CD14-positive monocyte (primary cell): ENCODE measurements around the gene RAB10. TPM values are rescaled to one million over a fixed set of nuclear protein-coding genes. Genes with fewer than 3 reads are reported as not detected.

Source experiments
- DNase-seq, 3 donors: peaks; one replicate each; pipeline ENCODE4 v3.0.0-alpha.2; 2011 to 2022
- H2AFZ ChIP-seq: 2 replicates; pipeline ENCODE4 v1.6.0; 2012; ENCODE audit warnings: mild to moderate bottlenecking, low read depth, low read length, inconsistent platforms; ENCODE audit not compliant: insufficient read depth, poor library complexity, severe bottlenecking
- H3K27ac ChIP-seq, 2 donors: 1 replicate in 1 of 2; 2 replicates in 1 of 2; pipeline ENCODE4 v1.5.1; 2012 to 2013; ENCODE audit warnings: low read length in 2 of 2, control low read depth in 1 of 2, inconsistent platforms in 1 of 2, low read depth in 1 of 2, mild to moderate bottlenecking in 1 of 2
- H3K27me3 ChIP-seq, 2 donors: one replicate each; pipeline versions ENCODE4 v1.6.0 to v1.6.1; 2011 to 2013; ENCODE audit warnings: low read length in 2 of 2; ENCODE audit not compliant: control insufficient read depth in 2 of 2, insufficient read depth in 2 of 2
- H3K36me3 ChIP-seq, 2 donors: replicated peaks in 1 of 2; 1 replicate in 1 of 2; 2 replicates in 1 of 2; pipeline versions ENCODE4 v1.5.1 to v1.6.1; 2012 to 2013; ENCODE audit warnings: low read length in 2 of 2, control low read depth in 1 of 2, inconsistent platforms in 1 of 2, mild to moderate bottlenecking in 1 of 2; ENCODE audit not compliant: insufficient read depth in 2 of 2, control insufficient read depth in 1 of 2
- H3K4me1 ChIP-seq, 2 donors: 1 replicate in 1 of 2; 2 replicates in 1 of 2; pipeline versions ENCODE4 v1.5.1 to v1.6.1; 2012 to 2013; ENCODE audit warnings: low read length in 2 of 2, control low read depth in 1 of 2, inconsistent platforms in 1 of 2, mild to moderate bottlenecking in 1 of 2, moderate library complexity in 1 of 2; ENCODE audit not compliant: insufficient read depth in 2 of 2, control insufficient read depth in 1 of 2
- H3K4me2 ChIP-seq: replicated peaks from 2 replicates; pipeline ENCODE3; 2012; ENCODE audit warnings: low read length, moderate library complexity, mild to moderate bottlenecking; ENCODE audit not compliant: poor library complexity, severe bottlenecking; ENCODE audit errors: extremely low read depth
- H3K4me3 ChIP-seq, 3 experiments: fragments of 200-600 bp in 1 of 3; sonication (generic) in 1 of 3; replicated peaks in 1 of 3; 1 replicate in 2 of 3; 2 replicates in 1 of 3; pipeline ENCODE4 v1.5.1; 2011 to 2013; ENCODE audit warnings: low read length in 3 of 3, mild to moderate bottlenecking in 3 of 3, control low read depth in 2 of 3, low read depth in 2 of 3, inconsistent platforms in 1 of 3, moderate library complexity in 1 of 3
- H3K79me2 ChIP-seq: 2 replicates; pipeline ENCODE4 v1.6.0; 2012; ENCODE audit warnings: mild to moderate bottlenecking, control low read depth, inconsistent platforms, low read length, moderate library complexity; ENCODE audit not compliant: insufficient read depth
- H3K9ac ChIP-seq: 2 replicates; pipeline ENCODE4 v1.6.0; 2017; ENCODE audit warnings: low read length, mild to moderate bottlenecking; ENCODE audit not compliant: insufficient read depth, poor library complexity, severe bottlenecking
- H3K9me3 ChIP-seq, 2 donors: replicated peaks in 1 of 2; 1 replicate in 1 of 2; 2 replicates in 1 of 2; pipeline versions ENCODE4 v1.5.1 to v1.6.1; 2012 to 2013; ENCODE audit warnings: low read length in 2 of 2, control low read depth in 1 of 2; ENCODE audit not compliant: control insufficient read depth in 1 of 2, insufficient read depth in 1 of 2
- H4K20me1 ChIP-seq: 2 replicates; pipeline ENCODE4 v1.6.0; 2012; ENCODE audit warnings: mild to moderate bottlenecking, low read length, control low read depth, moderate library complexity; ENCODE audit not compliant: insufficient read depth
- H3K27ac Mint-ChIP-seq, 7 donors: one replicate each; pipeline ENCODE4 v1.8.0; 2020; ENCODE audit warnings: mild to moderate bottlenecking in 7 of 7, mixed read lengths in 7 of 7, moderate library complexity in 6 of 7, inconsistent platforms in 2 of 7
- H3K27me3 Mint-ChIP-seq, 3 donors: one replicate each; pipeline ENCODE4 v1.8.0; 2021 to 2022; ENCODE audit warnings: low read depth in 3 of 3, mild to moderate bottlenecking in 3 of 3, mixed read lengths in 3 of 3, moderate library complexity in 3 of 3, inconsistent platforms in 1 of 3
- H3K36me3 Mint-ChIP-seq, 2 donors: one replicate each; pipeline ENCODE4 v1.8.0; 2020; ENCODE audit warnings: mixed read lengths in 2 of 2, inconsistent platforms in 1 of 2, mild to moderate bottlenecking in 1 of 2
- H3K4me1 Mint-ChIP-seq: one replicate; pipeline ENCODE4 v1.8.0; 2020; ENCODE audit warnings: mild to moderate bottlenecking, mixed read lengths
- H3K4me3 Mint-ChIP-seq, 2 donors: one replicate each; pipeline ENCODE4 v1.8.0; 2020; ENCODE audit warnings: mild to moderate bottlenecking in 2 of 2, mixed read lengths in 2 of 2, moderate library complexity in 1 of 2
- H3K9me3 Mint-ChIP-seq, 7 donors: one replicate each; pipeline ENCODE4 v1.8.0; 2020 to 2022; ENCODE audit warnings: mixed read lengths in 7 of 7, mild to moderate bottlenecking in 6 of 7, moderate library complexity in 6 of 7, inconsistent platforms in 2 of 7
- WGBS: methylation state at CpG from one replicate; pipeline ENCODE4 v1.1.5; 2013; ENCODE audit warnings: missing lambda C conversion rate; ENCODE audit not compliant: insufficient coverage; 5-methylcytosine and 5-hydroxymethylcytosine counted together
- intact Hi-C, 2 donors: fragments of 100-400 bp; cut with micrococcal nuclease; formaldehyde crosslinking; loops; one replicate each; pipeline versions ENCODE4 v1.15.0 to v1.15.1; 2023
- polyA plus RNA-seq, 3 donors: library from polyadenylated mRNA; depleted of rRNA in 1 of 3; unstranded in 2 of 3; stranded (reverse) in 1 of 3; fragments of 300-500 nt in 2 of 3; fragments of >200 nt in 1 of 3; fragmentation: Illumina TruSeq in 2 of 3; gene quantifications; 1 replicate in 2 of 3; 2 replicates in 1 of 3; pipeline ENCODE4 v1.2.3, GENCODE V29; 2012 to 2021
- TF ChIP-seq, protein P1 (sequence below): fragments of 200-600 bp; IDR thresholded peaks from one replicate; pipeline ENCODE4 v1.8.0; 2022; ENCODE audit warnings: antibody characterized with exemption, mild to moderate bottlenecking

Gene RAB10
- polyA plus RNA-seq, 3 donors = 38.6 to 258 (median 202) TPM

DNA sequence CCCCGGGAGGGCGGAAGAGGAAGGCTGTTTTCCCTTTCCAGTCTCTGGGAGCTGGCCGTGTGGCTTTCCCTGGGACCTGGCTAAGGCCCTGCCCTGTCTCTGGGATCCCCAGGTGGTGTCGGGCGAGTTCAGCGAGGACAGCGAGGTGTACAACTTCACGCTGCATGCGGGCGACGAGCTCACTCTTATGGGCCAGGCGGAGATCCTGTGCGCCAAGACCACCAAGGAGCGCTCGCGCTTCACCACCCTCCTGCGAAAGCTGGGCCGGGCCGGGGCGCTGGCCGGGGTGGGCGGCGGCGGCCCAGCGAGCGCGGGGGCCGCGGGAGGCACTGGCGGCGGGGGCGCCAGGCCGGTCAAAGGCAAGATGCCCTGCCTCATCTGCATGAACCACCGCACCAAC lies 150.2 kb downstream of the RAB10 start:
- WGBS = 70% methylated on average over 34 of the region's 34 CpGs
- no peaks in the 10 kb centered on the region for H3K9me3 ChIP-seq
- peaks cover 4 to 26% of the 10 kb centered on the region in 2 donors for H3K27me3 ChIP-seq
- H3K36me3 ChIP-seq = no peaks in the 10 kb centered on the region
- H3K4me1 ChIP-seq = peaks cover 14 to 27% of the 10 kb centered on the region in 2 donors
- peak overlapping the region; percentile 58 to 68 for H3K4me3 Mint-ChIP-seq
- peak overlapping the region; percentile 90 for H2AFZ ChIP-seq
- no peaks in the 10 kb centered on the region for H4K20me1 ChIP-seq
- intact Hi-C loops = loop anchor here in 1 of 2 donors (10.0 kb wide), 1 partner anchor 229 kb away; no protein-coding TSS in a partner anchor
- no peak overlapping the region for H3K27ac ChIP-seq
- peaks cover 0 to 6% (median 0%) of the 10 kb centered on the region in 7 donors for H3K9me3 Mint-ChIP-seq
- H3K36me3 Mint-ChIP-seq = peaks cover 0 to 14% of the 10 kb centered on the region in 2 donors
- H3K9ac ChIP-seq = peak overlapping the region; percentile 49
- H3K4me1 Mint-ChIP-seq = peaks cover 24% of the 10 kb centered on the region
- TF ChIP-seq, protein P1, sequence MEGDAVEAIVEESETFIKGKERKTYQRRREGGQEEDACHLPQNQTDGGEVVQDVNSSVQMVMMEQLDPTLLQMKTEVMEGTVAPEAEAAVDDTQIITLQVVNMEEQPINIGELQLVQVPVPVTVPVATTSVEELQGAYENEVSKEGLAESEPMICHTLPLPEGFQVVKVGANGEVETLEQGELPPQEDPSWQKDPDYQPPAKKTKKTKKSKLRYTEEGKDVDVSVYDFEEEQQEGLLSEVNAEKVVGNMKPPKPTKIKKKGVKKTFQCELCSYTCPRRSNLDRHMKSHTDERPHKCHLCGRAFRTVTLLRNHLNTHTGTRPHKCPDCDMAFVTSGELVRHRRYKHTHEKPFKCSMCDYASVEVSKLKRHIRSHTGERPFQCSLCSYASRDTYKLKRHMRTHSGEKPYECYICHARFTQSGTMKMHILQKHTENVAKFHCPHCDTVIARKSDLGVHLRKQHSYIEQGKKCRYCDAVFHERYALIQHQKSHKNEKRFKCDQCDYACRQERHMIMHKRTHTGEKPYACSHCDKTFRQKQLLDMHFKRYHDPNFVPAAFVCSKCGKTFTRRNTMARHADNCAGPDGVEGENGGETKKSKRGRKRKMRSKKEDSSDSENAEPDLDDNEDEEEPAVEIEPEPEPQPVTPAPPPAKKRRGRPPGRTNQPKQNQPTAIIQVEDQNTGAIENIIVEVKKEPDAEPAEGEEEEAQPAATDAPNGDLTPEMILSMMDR = no peak
- H3K4me2 ChIP-seq = peak overlapping the region; percentile 85
- H3K79me2 ChIP-seq = no peaks in the 10 kb centered on the region
- peaks cover 21 to 42% (median 38%) of the 10 kb centered on the region in 3 donors for H3K27me3 Mint-ChIP-seq
- H3K4me3 ChIP-seq = peak overlapping the region; percentile 35 to 74 (median 46)
- no peak for DNase-seq
- peak overlapping the region in 1 of 7 donors; percentile 48 for H3K27ac Mint-ChIP-seq

DNA sequence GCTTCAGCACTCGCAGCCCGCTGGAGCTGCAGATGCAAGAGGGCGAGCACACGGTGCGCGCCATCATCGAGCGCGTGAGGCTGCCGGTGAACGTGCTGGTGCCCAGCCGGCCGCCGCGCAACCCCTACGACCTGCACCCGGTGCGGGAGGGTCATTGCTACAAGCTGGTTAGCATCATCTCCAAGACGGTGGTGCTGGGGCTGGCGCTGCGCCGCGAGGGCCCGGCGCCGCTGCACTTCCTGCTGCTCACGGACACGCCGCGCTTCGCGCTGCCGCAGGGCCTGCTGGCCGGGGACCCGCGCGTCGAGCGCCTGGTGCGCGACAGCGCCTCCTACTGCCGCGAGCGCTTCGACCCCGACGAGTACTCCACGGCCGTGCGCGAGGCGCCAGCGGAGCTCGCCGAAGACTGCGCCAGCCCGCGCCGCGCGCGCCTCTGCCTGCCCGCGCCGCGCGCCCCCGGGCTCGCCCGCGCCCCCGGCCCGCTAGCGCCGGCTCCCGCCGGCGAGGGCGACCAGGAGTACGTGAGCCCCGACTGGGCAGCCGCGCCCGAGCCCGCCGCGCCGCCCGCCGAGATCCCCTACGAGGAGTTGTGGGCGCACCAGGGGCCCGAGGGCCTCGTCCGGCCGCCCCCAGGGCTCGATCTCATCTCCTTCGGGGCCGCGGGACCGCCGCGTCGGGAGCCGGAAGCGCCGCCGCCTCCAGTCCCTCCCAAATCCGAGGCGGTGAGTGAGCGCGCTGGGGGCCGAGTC lies 150.8 kb downstream of the RAB10 start:
- H4K20me1 ChIP-seq = no peaks in the 10 kb centered on the region
- DNase-seq = peak; percentile 85 to 87 (median 86)
- H2AFZ ChIP-seq = peak overlapping the region; percentile 90
- H3K9me3 ChIP-seq = no peaks in the 10 kb centered on the region
- H3K4me1 ChIP-seq = peaks cover 9 to 21% of the 10 kb centered on the region in 2 donors
- intact Hi-C loops = loop anchor here in 1 of 2 donors (10.0 kb wide), 1 partner anchor 230 kb away; no protein-coding TSS in a partner anchor
- no peaks in the 10 kb centered on the region for H3K36me3 ChIP-seq
- H3K4me2 ChIP-seq = peak overlapping the region; percentile 85
- peak overlapping the region; percentile 40 to 74 (median 46) for H3K4me3 ChIP-seq
- WGBS = 2% methylated on average over 114 of the region's 114 CpGs
- peak overlapping the region; percentile 51 for H3K9ac ChIP-seq
- H3K79me2 ChIP-seq = no peaks in the 10 kb centered on the region
- H3K27ac ChIP-seq = no peak overlapping the region
- H3K27me3 Mint-ChIP-seq = peaks cover 18 to 37% (median 32%) of the 10 kb centered on the region in 3 donors
- peaks cover 0 to 6% (median 0%) of the 10 kb centered on the region in 7 donors for H3K9me3 Mint-ChIP-seq
- TF ChIP-seq, protein P1 = peak; percentile 63
- H3K4me3 Mint-ChIP-seq = peak overlapping the region; percentile 73 to 84
- H3K27ac Mint-ChIP-seq = peak overlapping the region in 1 of 7 donors; percentile 15
- H3K4me1 Mint-ChIP-seq = peaks cover 19% of the 10 kb centered on the region
- peaks cover under 1 to 11% of the 10 kb centered on the region in 2 donors for H3K36me3 Mint-ChIP-seq
- peaks cover 4 to 20% of the 10 kb centered on the region in 2 donors for H3K27me3 ChIP-seq
